Karpas-422 (cell line): ENCODE results near the gene RSPH9. TPM values are rescaled to one million over a fixed set of nuclear protein-coding genes. Genes with fewer than 3 reads are reported as not detected.
A peak's percentile ranks its signal among the peaks of the same experiment; 100 is the strongest.

Experiments
- DNase-seq: peaks from one replicate; pipeline ENCODE4 v3.0.0-alpha.2; 2015
- H2AFZ ChIP-seq: fragments of 200-600 bp; sonication (generic); 2 replicates; pipeline ENCODE4 v1.6.1; 2014; ENCODE audit warnings: antibody characterized with exemption, low read length, mixed read lengths
- H3K27ac ChIP-seq: fragments of 200-600 bp; sonication (generic); 2 replicates; pipeline ENCODE4 v1.5.1; 2014; ENCODE audit warnings: mild to moderate bottlenecking, low read length, moderate library complexity
- H3K27me3 ChIP-seq: fragments of 200-600 bp; sonication (generic); 2 replicates; pipeline ENCODE4 v1.6.1; 2014; ENCODE audit warnings: low read length, mixed read lengths
- H3K36me3 ChIP-seq: fragments of 200-600 bp; sonication (generic); 2 replicates; pipeline ENCODE4 v1.6.1; 2014; ENCODE audit warnings: low read length, mixed read lengths; ENCODE audit not compliant: insufficient read depth
- H3K4me1 ChIP-seq: fragments of 200-600 bp; sonication (generic); 2 replicates; pipeline ENCODE4 v1.6.1; 2014; ENCODE audit warnings: mild to moderate bottlenecking, low read length, mixed read lengths
- H3K4me2 ChIP-seq: fragments of 200-600 bp; sonication (generic); 2 replicates; pipeline ENCODE4 v1.6.1; 2014; ENCODE audit warnings: low read length, low read depth, mild to moderate bottlenecking; ENCODE audit not compliant: poor library complexity, severe bottlenecking
- H3K4me3 ChIP-seq: fragments of 200-600 bp; sonication (generic); 2 replicates; pipeline ENCODE4 v1.5.1; 2014; ENCODE audit warnings: mild to moderate bottlenecking, antibody characterized with exemption, low read length, mixed read lengths
- H3K79me2 ChIP-seq: fragments of 200-600 bp; sonication (generic); 2 replicates; pipeline ENCODE4 v1.6.1; 2014; ENCODE audit warnings: mild to moderate bottlenecking, low read length, mixed read lengths
- H3K9ac ChIP-seq: fragments of 200-600 bp; sonication (generic); 2 replicates; pipeline ENCODE4 v1.6.0; 2014; ENCODE audit warnings: low read length
- H3K9me2 ChIP-seq: fragments of 200-600 bp; sonication (generic), shearing (Covaris generic); replicated peaks from 2 replicates; pipeline ENCODE4 v1.6.0; 2014; ENCODE audit warnings: mild to moderate bottlenecking, low read length, moderate library complexity; ENCODE audit not compliant: insufficient read depth
- H3K9me3 ChIP-seq: fragments of 300-700, 200-600 bp; sonication (generic); 2 replicates; pipeline ENCODE4 v1.6.1; 2014; ENCODE audit warnings: low read length, mixed read lengths
- H4K20me1 ChIP-seq: fragments of 200-600 bp; sonication (generic); 2 replicates; pipeline ENCODE4 v1.6.1; 2014; ENCODE audit warnings: mild to moderate bottlenecking, antibody characterized with exemption, low read length, low read depth; ENCODE audit not compliant: insufficient read depth
- total RNA-seq: library from RNA; depleted of rRNA; stranded (reverse); fragments of >200 nt; shearing (Covaris generic); gene quantifications from 2 replicates; pipeline ENCODE4 v1.2.3, GENCODE V29; 2014; ENCODE audit warnings: low replicate concordance

The RSPH9 gene
- total RNA-seq, 1 experiment from 2014 or later = not detected

- Histone ChIP-seq H3K27me3 (no peaks in the 10 kb centered on the region), H3K36me3 (peaks cover 35% of the 10 kb centered on the region; the same call in 1 of the 2 replicates)
- no peak for DNase-seq
Observed at GRCh38 chr6:43624786-43625288, 20.0 kb upstream of the RSPH9 start.

GRCh38 chr6:43625393-43625992 lies 19.3 kb upstream of the RSPH9 start:
- no peak overlapping the region for H3K9ac ChIP-seq
- H3K79me2 ChIP-seq = peaks cover 30% of the 10 kb centered on the region
- no peak overlapping the region for H3K27ac ChIP-seq
- no peaks in the 10 kb centered on the region for H3K9me2 ChIP-seq
- peaks cover 3% of the 10 kb centered on the region; the same call in 1 of the 2 replicates for H4K20me1 ChIP-seq
- no peak overlapping the region for H3K4me2 ChIP-seq
- peaks cover 34% of the 10 kb centered on the region; the same call in 1 of the 2 replicates for H3K36me3 ChIP-seq
- H3K27me3 ChIP-seq = no peaks in the 10 kb centered on the region
- no peak overlapping the region for H2AFZ ChIP-seq
- no peaks in the 10 kb centered on the region for H3K9me3 ChIP-seq
- no peak for DNase-seq
- H3K4me3 ChIP-seq = no peak overlapping the region
- peaks cover 26% of the 10 kb centered on the region for H3K4me1 ChIP-seq

More at GRCh38 chr6:43624786-43625288, 20.0 kb upstream of the RSPH9 start:
- Histone ChIP-seq H3K4me1 (peaks cover 20% of the 10 kb centered on the region), H4K20me1 (peaks cover 3% of the 10 kb centered on the region; the same call in 1 of the 2 replicates), H3K4me3 (no peak overlapping the region), H3K79me2 (peaks cover 30% of the 10 kb centered on the region), H3K9me3 (no peaks in the 10 kb centered on the region), H3K9ac (no peak overlapping the region), H2AFZ (no peak overlapping the region), H3K27ac (no peak overlapping the region), H3K4me2 (no peak overlapping the region), H3K9me2 (no peaks in the 10 kb centered on the region)

- H2AFZ ChIP-seq = no peak overlapping the region
- peak overlapping the region; percentile 94 for H3K4me2 ChIP-seq
- H3K4me1 ChIP-seq = peaks cover 32% of the 10 kb centered on the region
- peaks cover 28% of the 10 kb centered on the region; the same call in 1 of the 2 replicates for H3K36me3 ChIP-seq
- no peaks in the 10 kb centered on the region for H3K27me3 ChIP-seq
- no peaks in the 10 kb centered on the region for H3K9me2 ChIP-seq
- peak overlapping the region; percentile 100; the same call in 1 of the 2 replicates for H3K4me3 ChIP-seq
- peak overlapping the region; percentile 52 for H3K9ac ChIP-seq
- peak overlapping the region; percentile 5; the same call in 1 of the 2 replicates for H3K27ac ChIP-seq
- no peaks in the 10 kb centered on the region for H3K9me3 ChIP-seq
- H3K79me2 ChIP-seq = peaks cover 30% of the 10 kb centered on the region
- peaks cover 3% of the 10 kb centered on the region; the same call in 1 of the 2 replicates for H4K20me1 ChIP-seq
- no peak for DNase-seq
Observed at GRCh38 chr6:43627008-43627825, 17.6 kb upstream of the RSPH9 start.

- DNase-seq = peak; percentile 89
- Histone ChIP-seq H3K79me2 (peaks cover 30% of the 10 kb centered on the region), H3K9me3 (no peaks in the 10 kb centered on the region), H4K20me1 (peaks cover 3% of the 10 kb centered on the region; the same call in 1 of the 2 replicates), H3K4me1 (peaks cover 32% of the 10 kb centered on the region), H3K27ac (peak overlapping the region; percentile 77), H3K4me3 (peak overlapping the region; percentile 100), H2AFZ (no peak overlapping the region), H3K36me3 (peaks cover 21% of the 10 kb centered on the region; the same call in 1 of the 2 replicates), H3K9me2 (no peaks in the 10 kb centered on the region), H3K4me2 (peak overlapping the region; percentile 94), H3K9ac (peak overlapping the region; percentile 95), H3K27me3 (no peaks in the 10 kb centered on the region)
Observed at GRCh38 chr6:43628393-43629103, 16.3 kb upstream of the RSPH9 start.

GRCh38 chr6:43629104-43629504 lies 15.7 kb upstream of the RSPH9 start, which contains the start of gene GTPBP2:
TSS of gene GTPBP2 (minus strand) at chr6:43629264. CDS start at chr6:43629162, 102 bp downstream.
- Histone ChIP-seq H3K4me2 (peak within 1 kb of the TSS; percentile 95), H3K9me3 (no peaks in the 10 kb centered on the region), H3K9me2 (no peaks in the 10 kb centered on the region), H2AFZ (peak within 1 kb of the TSS; percentile 80; the same call in 1 of the 2 replicates), H3K79me2 (peaks cover 30% of the 10 kb centered on the region), H3K9ac (peak within 1 kb of the TSS; percentile 95), H3K4me3 (peak within 1 kb of the TSS; percentile 100), H4K20me1 (peaks cover 3% of the 10 kb centered on the region; the same call in 1 of the 2 replicates), H3K27me3 (no peaks in the 10 kb centered on the region), H3K27ac (peak within 1 kb of the TSS; percentile 91), H3K4me1 (peaks cover 32% of the 10 kb centered on the region), H3K36me3 (peaks cover 17% of the 10 kb centered on the region; the same call in 1 of the 2 replicates)
- peak; percentile 99 for DNase-seq

GRCh38 chr6:43629505-43630300 lies 15.1 kb upstream of the RSPH9 start:
- Histone ChIP-seq H3K4me2 (peak overlapping the region; percentile 95), H3K27me3 (no peaks in the 10 kb centered on the region), H3K4me3 (peak overlapping the region; percentile 72), H4K20me1 (peaks cover 3% of the 10 kb centered on the region; the same call in 1 of the 2 replicates), H2AFZ (peak overlapping the region; percentile 80; the same call in 1 of the 2 replicates), H3K36me3 (peaks cover 15% of the 10 kb centered on the region; the same call in 1 of the 2 replicates), H3K27ac (peak overlapping the region; percentile 91), H3K9ac (peak overlapping the region; percentile 84), H3K9me2 (no peaks in the 10 kb centered on the region), H3K79me2 (peaks cover 30% of the 10 kb centered on the region), H3K9me3 (no peaks in the 10 kb centered on the region), H3K4me1 (peaks cover 32% of the 10 kb centered on the region)
- peak; percentile 98 for DNase-seq

GRCh38 chr6:43630980-43631619 lies 13.7 kb upstream of the RSPH9 start:
- Histone ChIP-seq H3K4me1 (peaks cover 41% of the 10 kb centered on the region), H4K20me1 (peaks cover 3% of the 10 kb centered on the region; the same call in 1 of the 2 replicates)

More at GRCh38 chr6:43630980-43631619, 13.7 kb upstream of the RSPH9 start:
- Histone ChIP-seq H3K27me3 (no peaks in the 10 kb centered on the region), H3K9me3 (no peaks in the 10 kb centered on the region), H3K9ac (no peak overlapping the region), H2AFZ (peak overlapping the region; percentile 12; the same call in 1 of the 2 replicates), H3K27ac (peak overlapping the region; percentile 91), H3K4me2 (no peak overlapping the region), H3K4me3 (no peak overlapping the region), H3K9me2 (no peaks in the 10 kb centered on the region), H3K79me2 (peaks cover 28% of the 10 kb centered on the region), H3K36me3 (peaks cover 3% of the 10 kb centered on the region; the same call in 1 of the 2 replicates)
- no peak for DNase-seq
